Fibroblast of lung (primary cell): ENCODE data around the gene NECTIN1.

Experiments
- EZH2 ChIP-seq: IDR thresholded peaks from 2 replicates; pipeline ENCODE4 v1.5.1; 2012; ENCODE audit warnings: low read length, control low read depth, mild to moderate bottlenecking; ENCODE audit errors: missing control alignments
- TF ChIP-seq, protein P1 (sequence below), 2 donors: IDR thresholded peaks in 1 of 2; conservative IDR thresholded peaks in 1 of 2; 1 replicate in 1 of 2; 2 replicates in 1 of 2; pipeline ENCODE4 v1.5.1; 2011 to 2012; ENCODE audit warnings: low read length in 2 of 2, control low read depth in 1 of 2, inconsistent platforms in 1 of 2, low read depth in 1 of 2, mild to moderate bottlenecking in 1 of 2

DNA sequence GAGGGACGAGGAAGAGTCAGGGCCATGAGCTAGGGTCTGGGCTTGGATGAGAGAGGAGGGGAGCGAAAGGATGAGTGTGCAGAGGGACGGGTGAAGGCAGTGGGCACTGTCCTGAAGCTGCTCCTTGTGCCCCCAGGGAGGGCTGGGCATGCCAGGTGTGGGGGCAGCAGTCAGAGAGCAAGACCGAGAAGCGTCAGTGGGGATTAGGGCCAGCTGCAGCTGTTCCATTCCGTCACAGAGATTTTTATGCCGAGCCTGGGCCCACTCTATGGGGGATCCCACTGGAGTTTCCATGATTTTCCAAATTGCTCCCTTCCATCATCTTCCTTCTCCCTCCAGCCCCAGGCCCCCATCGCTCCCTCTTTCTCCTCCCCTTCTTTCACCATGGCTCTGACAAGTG lies 93.2 kb downstream of the NECTIN1 start:
- TF ChIP-seq, protein P1, sequence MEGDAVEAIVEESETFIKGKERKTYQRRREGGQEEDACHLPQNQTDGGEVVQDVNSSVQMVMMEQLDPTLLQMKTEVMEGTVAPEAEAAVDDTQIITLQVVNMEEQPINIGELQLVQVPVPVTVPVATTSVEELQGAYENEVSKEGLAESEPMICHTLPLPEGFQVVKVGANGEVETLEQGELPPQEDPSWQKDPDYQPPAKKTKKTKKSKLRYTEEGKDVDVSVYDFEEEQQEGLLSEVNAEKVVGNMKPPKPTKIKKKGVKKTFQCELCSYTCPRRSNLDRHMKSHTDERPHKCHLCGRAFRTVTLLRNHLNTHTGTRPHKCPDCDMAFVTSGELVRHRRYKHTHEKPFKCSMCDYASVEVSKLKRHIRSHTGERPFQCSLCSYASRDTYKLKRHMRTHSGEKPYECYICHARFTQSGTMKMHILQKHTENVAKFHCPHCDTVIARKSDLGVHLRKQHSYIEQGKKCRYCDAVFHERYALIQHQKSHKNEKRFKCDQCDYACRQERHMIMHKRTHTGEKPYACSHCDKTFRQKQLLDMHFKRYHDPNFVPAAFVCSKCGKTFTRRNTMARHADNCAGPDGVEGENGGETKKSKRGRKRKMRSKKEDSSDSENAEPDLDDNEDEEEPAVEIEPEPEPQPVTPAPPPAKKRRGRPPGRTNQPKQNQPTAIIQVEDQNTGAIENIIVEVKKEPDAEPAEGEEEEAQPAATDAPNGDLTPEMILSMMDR (conservative IDR thresholded peaks at IDR 0.05 in 1 of 2, IDR thresholded peaks at IDR 0.05 in 1 of 2; ENCODE audit: low read depth in 1 of 2, low read length in 2 of 2): no peak
- TF ChIP-seq EZH2: no peak
